IMR-90 (cell line): ENCODE data around the gene KLC1. TPM values are rescaled to one million over a fixed set of nuclear protein-coding genes. Genes with fewer than 3 reads are reported as not detected.

Experiments used
- ATAC-seq: fragments of 200-7000 bp; cut with Tn5 transposase; 2 replicates; pipeline ENCODE4 v1.9.1; 2020; ENCODE audit warnings: low read depth, mild to moderate bottlenecking, moderate library complexity
- BruUV-seq: library from RNA; stranded (reverse); fragments of 400-500 nt; replicated peaks from 2 replicates; lab custom pipeline; 2021; lab: Mats Ljungman, UMichigan
- CTCF ChIA-PET: fragments of 300-600 bp; formaldehyde crosslinking; extraction: SDS; loops from one replicate; lab custom pipeline; 2021; ENCODE audit warnings: antibody characterized with exemption; lab: Yijun Ruan, JAX
- POLR2A ChIA-PET: fragments of 300-600 bp; sonication (Branson Sonifier 250); formaldehyde crosslinking; loops from one replicate; lab custom pipeline; 2022; ENCODE audit warnings: antibody characterized with exemption; ENCODE audit not compliant: unreplicated experiment; lab: Charles Lee
- DNase-seq: peaks from one replicate; pipeline ENCODE4 v3.0.0; 2013
- H2AFZ ChIP-seq: replicated peaks from 2 replicates; pipeline ENCODE3; 2013; ENCODE audit warnings: low read length, mild to moderate bottlenecking; ENCODE audit not compliant: poor library complexity
- H2AK5ac ChIP-seq: 2 replicates; pipeline ENCODE4 v1.6.1; 2013; ENCODE audit warnings: low read depth, low read length, inconsistent platforms
- H2AK9ac ChIP-seq: replicated peaks from 2 replicates; pipeline ENCODE3; 2013; ENCODE audit warnings: mild to moderate bottlenecking, low read depth, low read length, moderate library complexity; ENCODE audit not compliant: poor library complexity
- H2BK120ac ChIP-seq: 2 replicates; pipeline ENCODE4 v1.6.1; 2013; ENCODE audit warnings: low read depth, low read length, inconsistent platforms
- H2BK15ac ChIP-seq: 3 replicates; pipeline ENCODE4 v1.6.1; 2013; ENCODE audit warnings: low read depth, low read length, inconsistent platforms
- H2BK20ac ChIP-seq: 2 replicates; pipeline ENCODE4 v1.6.1; 2013; ENCODE audit warnings: low read depth, mild to moderate bottlenecking, inconsistent platforms, low read length, moderate library complexity
- H2BK5ac ChIP-seq: 2 replicates; pipeline ENCODE4 v1.6.1; 2013; ENCODE audit warnings: mild to moderate bottlenecking, low read depth, low read length, inconsistent platforms; ENCODE audit not compliant: poor library complexity, severe bottlenecking
- H3K14ac ChIP-seq: replicated peaks from 2 replicates; pipeline ENCODE4 v1.6.1; 2013; ENCODE audit warnings: low read depth, low read length, inconsistent platforms
- H3K18ac ChIP-seq: 2 replicates; pipeline ENCODE4 v1.6.1; 2013; ENCODE audit warnings: low read depth, low read length, control low read depth
- H3K23ac ChIP-seq: 2 replicates; pipeline ENCODE4 v1.6.1; 2013; ENCODE audit warnings: low read depth, low read length, inconsistent platforms
- H3K27ac ChIP-seq: 2 replicates; pipeline ENCODE4 v1.5.1; 2013; ENCODE audit warnings: mild to moderate bottlenecking, control low read depth, low read length; ENCODE audit not compliant: insufficient read depth
- H3K27me3 ChIP-seq: 2 replicates; pipeline ENCODE4 v1.6.1; 2013; ENCODE audit warnings: low read length; ENCODE audit not compliant: control insufficient read depth, insufficient read depth
- H3K36me3 ChIP-seq: 2 replicates; pipeline ENCODE4 v1.6.1; 2013; ENCODE audit warnings: low read length, mixed read lengths; ENCODE audit not compliant: control insufficient read depth, insufficient read depth
- H3K4ac ChIP-seq: 2 replicates; pipeline ENCODE4 v1.6.1; 2013; ENCODE audit warnings: low read depth, low read length, inconsistent platforms
- H3K4me1 ChIP-seq: 2 replicates; pipeline ENCODE4 v1.6.1; 2013; ENCODE audit warnings: low read length, mixed read lengths; ENCODE audit not compliant: control insufficient read depth, insufficient read depth
- H3K4me2 ChIP-seq: 2 replicates; pipeline ENCODE4 v1.6.1; 2013; ENCODE audit warnings: low read depth, mild to moderate bottlenecking, control low read depth, low read length, moderate library complexity
- H3K4me3 ChIP-seq: 2 replicates; pipeline ENCODE4 v1.5.1; 2013; ENCODE audit warnings: low read depth, mild to moderate bottlenecking, control low read depth, low read length, moderate library complexity; ENCODE audit not compliant: insufficient read depth
- H3K56ac ChIP-seq: 2 replicates; pipeline ENCODE4 v1.6.1; 2013; ENCODE audit warnings: low read length, inconsistent platforms; ENCODE audit not compliant: insufficient read depth; ENCODE audit errors: extremely low read depth
- H3K79me1 ChIP-seq, 2 experiments: 2 replicates each; pipeline ENCODE4 v1.6.1; 2013; ENCODE audit warnings: low read length in 2 of 2, inconsistent platforms in 1 of 2, low read depth in 1 of 2
- H3K9ac ChIP-seq: 2 replicates; pipeline ENCODE4 v1.6.1; 2013; ENCODE audit warnings: low read depth, low read length, control low read depth
- H3K9me1 ChIP-seq: 2 replicates; pipeline ENCODE4 v1.6.1; 2013; ENCODE audit warnings: low read length, inconsistent platforms; ENCODE audit not compliant: insufficient read depth
- H3K9me3 ChIP-seq: 2 replicates; pipeline ENCODE4 v1.6.1; 2013; ENCODE audit warnings: low read length; ENCODE audit not compliant: control insufficient read depth, insufficient read depth
- H4K20me1 ChIP-seq: 2 replicates; pipeline ENCODE4 v1.6.1; 2013; ENCODE audit warnings: low read length, inconsistent platforms; ENCODE audit not compliant: insufficient read depth
- H4K5ac ChIP-seq: 2 replicates; pipeline ENCODE4 v1.6.1; 2013; ENCODE audit warnings: mild to moderate bottlenecking, low read depth, low read length, control low read depth
- H4K8ac ChIP-seq, 2 experiments: 2 replicates each; pipeline ENCODE4 v1.6.1; 2013; ENCODE audit warnings: low read depth in 2 of 2, low read length in 2 of 2, control low read depth in 1 of 2, inconsistent platforms in 1 of 2
- H4K91ac ChIP-seq: 2 replicates; pipeline ENCODE4 v1.6.1; 2013; ENCODE audit warnings: low read depth, low read length, inconsistent platforms; ENCODE audit not compliant: insufficient read depth
- BHLHE40 ChIP-seq: fragments of 150-350 bp; IDR thresholded peaks from 2 replicates; pipeline ENCODE4 v1.6.1; 2016; ENCODE audit warnings: mild to moderate bottlenecking, low read depth, low read length
- CEBPB ChIP-seq: IDR thresholded peaks from 2 replicates; pipeline ENCODE4 v1.6.1; 2012; ENCODE audit warnings: low read depth, low read length, improper control_type of control experiment
- CHD1 ChIP-seq: IDR thresholded peaks from 2 replicates; pipeline ENCODE4 v1.6.1; 2012; ENCODE audit warnings: low read depth, low read length, improper control_type of control experiment
- CTCF ChIP-seq: conservative IDR thresholded peaks from 2 replicates; pipeline ENCODE4 v1.5.1; 2012; ENCODE audit warnings: mild to moderate bottlenecking, low read depth, low read length, improper control_type of control experiment
- ELK1 ChIP-seq: fragments of 150-350 bp; IDR thresholded peaks from 2 replicates; pipeline ENCODE4 v1.6.1; 2016; ENCODE audit warnings: low read depth, mild to moderate bottlenecking, low read length, moderate library complexity, borderline replicate concordance
- FOS ChIP-seq: fragments of 150-350 bp; IDR thresholded peaks from 2 replicates; pipeline ENCODE4 v1.6.1; 2016; ENCODE audit warnings: low read depth, low read length
- MAFK ChIP-seq: IDR thresholded peaks from 2 replicates; pipeline ENCODE4 v1.6.1; 2012; ENCODE audit warnings: low read depth, low read length, improper control_type of control experiment
- MAZ ChIP-seq: IDR thresholded peaks from 2 replicates; pipeline ENCODE4 v1.6.1; 2012; ENCODE audit warnings: low read depth, mild to moderate bottlenecking, low read length, improper control_type of control experiment, moderate library complexity, borderline replicate concordance
- MXI1 ChIP-seq: IDR thresholded peaks from 2 replicates; pipeline ENCODE4 v1.6.1; 2012; ENCODE audit warnings: low read depth, mild to moderate bottlenecking, low read length, moderate library complexity, borderline replicate concordance
- NFE2L2 ChIP-seq: fragments of 150-350 bp; IDR thresholded peaks from 2 replicates; pipeline ENCODE4 v1.6.1; 2016; ENCODE audit warnings: low read depth, mild to moderate bottlenecking, low read length
- POLR2A ChIP-seq: IDR thresholded peaks from 2 replicates; pipeline ENCODE4 v1.6.1; 2012; ENCODE audit warnings: mild to moderate bottlenecking, low read depth, low read length
- RAD21 ChIP-seq: IDR thresholded peaks from 2 replicates; pipeline ENCODE4 v1.6.1; 2012; ENCODE audit warnings: low read length, improper control_type of control experiment
- RCOR1 ChIP-seq: IDR thresholded peaks from 2 replicates; pipeline ENCODE4 v1.6.1; 2012; ENCODE audit warnings: mild to moderate bottlenecking, low read length, improper control_type of control experiment; ENCODE audit not compliant: insufficient replicate concordance
- RFX5 ChIP-seq: IDR thresholded peaks from 2 replicates; pipeline ENCODE4 v1.8.0; 2012; ENCODE audit warnings: low read depth, mild to moderate bottlenecking, low read length, moderate library complexity
- SMC3 ChIP-seq: fragments of 150-350 bp; IDR thresholded peaks from 2 replicates; pipeline ENCODE4 v1.6.1; 2016; ENCODE audit warnings: low read depth, mild to moderate bottlenecking, antibody characterized with exemption, low read length, moderate library complexity
- USF2 ChIP-seq: fragments of 150-350 bp; IDR thresholded peaks from 2 replicates; pipeline ENCODE4 v1.6.1; 2017; ENCODE audit warnings: mild to moderate bottlenecking, antibody characterized with exemption, low read length, low read depth
- WGBS, 2 experiments: methylation state at CpG; one replicate each; pipeline versions ENCODE4 v1.1.5 to v1.1.7; 2013; ENCODE audit warnings: missing lambda C conversion rate in 2 of 2; ENCODE audit not compliant: insufficient read length in 1 of 2; ENCODE audit errors: extremely low coverage in 2 of 2; 5-methylcytosine and 5-hydroxymethylcytosine counted together
- dilution Hi-C: fragments of 300-500 bp; cut with HindIII; formaldehyde crosslinking; loops from one replicate; pipeline ENCODE4 v1.14.3; 2018; ENCODE audit warnings: low sequenced_read_pairs; ENCODE audit not compliant: unreplicated experiment
- in situ Hi-C: fragments of 300-500 bp; cut with MboI; formaldehyde crosslinking; loops from 3 replicates; pipeline ENCODE4 v1.14.3; 2019; ENCODE audit warnings: low sequenced_read_pairs, inconsistent platforms, mixed read lengths
- intact Hi-C: fragments of 100-400 bp; cut with micrococcal nuclease; formaldehyde crosslinking; loops from 2 replicates; pipeline ENCODE4 v1.10.0; 2022
- polyA plus RNA-seq, 3 experiments: library from polyadenylated mRNA; depleted of rRNA; stranded (reverse); fragments of >200 nt; gene quantifications; 2 replicates each; pipeline ENCODE4 v1.2.3, GENCODE V29; 2012; ENCODE audit warnings: low replicate concordance in 1 of 3
- total RNA-seq: library from RNA; depleted of rRNA; stranded (reverse); fragments of >200 nt; gene quantifications from 2 replicates; pipeline ENCODE4 v1.2.3, GENCODE V29; 2012

The KLC1 gene
- total and polyA plus RNA-seq, 2 of the 4 experiments (the other 2 are of a cell fraction), result 101 to 157 TPM

GRCh38 chr14:103623308-103623707, 5.7 kb upstream of the KLC1 start:
- in situ Hi-C loops (no loop called here), intact Hi-C loops (no loop called here), dilution Hi-C loops (no loop called here)
- Histone ChIP-seq H3K4me3 (no peak overlapping the region), H4K91ac (no peak overlapping the region), H3K18ac (no peak overlapping the region), H3K9me1 (peaks cover 13% of the 10 kb centered on the region), H3K27me3 (no peaks in the 10 kb centered on the region), H3K4ac (no peak overlapping the region), H3K27ac (no peak overlapping the region), H2BK15ac (no peak overlapping the region), H2AK9ac (no peak overlapping the region), H2BK20ac (no peak overlapping the region), H2BK5ac (no peak overlapping the region), H3K79me1 (peaks cover 0 to 22% of the 10 kb centered on the region in 2 experiments; a peak in 2 of 4 replicates), H2AK5ac (no peak overlapping the region; the same call in 1 of the 2 replicates), H2AFZ (no peak overlapping the region), H3K14ac (no peak overlapping the region), H3K4me2 (no peak overlapping the region), H3K4me1 (peaks cover 11% of the 10 kb centered on the region), H3K9me3 (no peaks in the 10 kb centered on the region), H3K9ac (no peak overlapping the region), H2BK120ac (no peak overlapping the region), H3K56ac (no peak overlapping the region), H3K36me3 (no peaks in the 10 kb centered on the region), H4K20me1 (no peaks in the 10 kb centered on the region), H3K23ac (no peak overlapping the region), H4K5ac (no peak overlapping the region), H4K8ac (no peak overlapping the region)
- TF ChIP-seq CEBPB (no peak), MXI1 (no peak), NFE2L2 (no peak), FOS (no peak), USF2 (no peak), CHD1 (no peak), CTCF (no peak), RAD21 (no peak), MAFK (no peak), POLR2A (no peak), RCOR1 (no peak), RFX5 (no peak), BHLHE40 (no peak), ELK1 (no peak), SMC3 (no peak), MAZ (no peak)
- 100% methylated on average over 2 of the region's 4 CpGs; no CpG with 5 or more reads in 1 of the 2 experiments for whole genome bisulfite sequencing, 2 experiments
- ATAC-seq (no peak), DNase-seq (no peak)
- BruUV-seq, result no TSS peak
- CTCF ChIA-PET, result no interaction called here
- POLR2A ChIA-PET, result no interaction called here
